Stimulated activated CD8-positive, alpha-beta memory T cell treated with anti-CD3 and anti-CD28 coated beads, Interleukin-7, amount 100 ng/mL, for 48 hours (primary cell): ENCODE measurements around the gene ANTXR1.

Experiments
- DNase-seq, 2 donors: peaks; one replicate each; pipeline ENCODE4 v3.0.0-alpha.2; 2020; ENCODE audit warnings: low read depth in 1 of 2; ENCODE audit errors: extremely low read depth in 1 of 2

ANTXR1 gene

DNA sequence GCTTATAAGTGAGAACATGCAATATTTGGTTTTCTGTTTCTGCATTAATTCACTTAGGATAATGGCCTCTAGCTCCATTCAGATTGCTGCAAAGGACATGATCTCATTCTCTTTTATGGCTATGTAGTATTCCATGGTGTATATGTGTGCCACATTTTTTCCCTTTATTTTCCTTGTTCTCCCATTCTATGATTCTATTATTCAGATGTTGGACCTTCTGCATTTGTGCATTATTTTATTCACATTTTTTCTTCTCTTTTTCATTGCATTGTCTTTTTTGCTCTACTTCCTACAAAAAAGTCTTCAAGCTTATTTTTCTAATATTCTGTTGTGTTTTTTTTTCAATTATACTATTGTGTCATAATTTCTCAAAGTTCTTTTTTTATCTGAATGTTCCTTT lies 11.1 kb upstream of the ANTXR1 start:
- DNase-seq, result no peak

- DNase-seq, result no peak
Observed at GRCh38 chr2:69003731-69004130, 9.2 kb upstream of the ANTXR1 start.

DNA sequence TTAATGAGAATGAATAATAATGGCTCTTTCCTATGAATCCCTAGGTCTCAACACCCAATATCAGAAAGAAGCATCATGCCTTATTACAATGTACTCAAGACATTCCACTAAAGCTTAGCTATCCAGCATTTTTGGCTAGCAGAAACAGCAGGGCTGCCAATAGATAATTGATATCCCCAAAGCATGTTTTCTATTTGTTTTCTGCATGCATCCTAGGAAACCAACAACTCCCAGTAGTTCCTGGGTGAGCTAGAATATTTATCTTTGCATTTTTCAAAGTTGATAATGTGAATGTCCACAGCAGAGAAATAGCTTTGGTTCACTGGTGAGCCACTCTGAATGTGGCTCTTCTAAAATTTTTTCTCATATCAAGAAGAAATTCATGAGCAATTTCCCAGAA lies 5.8 kb upstream of the ANTXR1 start:
- DNase-seq, result no peak

DNA sequence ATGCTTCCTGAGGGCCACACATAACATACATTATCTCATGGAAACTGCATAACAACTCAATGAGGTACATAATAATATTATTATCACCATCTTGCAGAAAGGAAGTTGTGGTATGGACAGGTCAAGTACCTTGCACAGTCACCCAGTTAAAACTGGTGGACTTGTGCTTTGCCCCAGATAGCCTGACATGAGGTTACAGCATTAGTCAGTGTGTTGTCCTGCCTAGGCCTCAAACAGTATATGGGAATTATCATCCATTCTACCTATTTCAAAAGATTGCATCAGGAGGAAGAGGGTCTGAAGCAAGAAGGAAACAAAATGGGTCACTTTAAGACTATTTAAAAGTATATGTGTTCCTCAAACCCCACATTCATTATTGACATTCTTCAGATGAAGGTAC lies 5.4 kb upstream of the ANTXR1 start:
- DNase-seq, result no peak

- DNase-seq, result no peak
Observed at GRCh38 chr2:69010437-69011194, 2.4 kb upstream of the ANTXR1 start.

- no peak for DNase-seq
Observed at GRCh38 chr2:69011611-69012157, 1.3 kb upstream of the ANTXR1 start.

DNA sequence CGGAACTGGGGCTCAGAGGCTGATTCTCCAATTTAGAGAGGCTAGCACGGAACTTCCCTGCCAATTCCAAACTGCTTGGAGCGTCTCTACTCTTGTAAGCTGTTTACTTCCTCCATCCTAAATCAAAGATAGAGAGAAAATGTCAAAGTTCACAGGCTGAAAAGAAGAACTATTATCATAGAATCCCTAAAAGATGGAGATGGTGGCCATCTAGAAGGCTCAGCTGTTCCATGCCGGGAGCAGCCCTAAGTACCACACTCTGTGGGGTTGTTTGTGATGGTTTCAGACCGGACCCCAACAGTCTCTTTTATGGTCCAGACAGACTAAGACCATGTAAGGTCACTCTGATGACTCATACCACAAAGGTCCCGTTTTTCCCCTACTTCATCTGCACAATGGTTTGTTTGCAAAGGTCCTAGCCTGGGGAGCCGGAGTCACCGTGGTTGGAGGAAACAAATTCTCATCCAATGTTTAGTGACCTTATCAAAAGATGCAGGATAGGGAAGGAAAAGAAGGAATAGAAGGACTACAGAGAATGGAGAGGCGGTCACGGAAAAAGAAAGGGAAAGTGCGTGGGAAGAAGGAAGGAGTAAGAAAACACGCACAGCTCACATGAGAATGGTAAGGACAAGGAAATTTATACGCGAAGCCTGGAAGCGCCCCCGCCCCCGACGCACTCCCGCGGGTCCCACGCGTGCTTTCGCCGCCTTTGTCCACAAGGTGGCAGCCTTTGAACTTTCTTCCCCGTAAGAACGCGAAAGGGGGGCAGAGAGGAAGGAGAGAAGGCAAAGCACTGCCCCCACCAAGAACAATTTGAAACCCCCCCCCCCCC lies 453 bp upstream of the ANTXR1 start:
- no peak for DNase-seq

DNA sequence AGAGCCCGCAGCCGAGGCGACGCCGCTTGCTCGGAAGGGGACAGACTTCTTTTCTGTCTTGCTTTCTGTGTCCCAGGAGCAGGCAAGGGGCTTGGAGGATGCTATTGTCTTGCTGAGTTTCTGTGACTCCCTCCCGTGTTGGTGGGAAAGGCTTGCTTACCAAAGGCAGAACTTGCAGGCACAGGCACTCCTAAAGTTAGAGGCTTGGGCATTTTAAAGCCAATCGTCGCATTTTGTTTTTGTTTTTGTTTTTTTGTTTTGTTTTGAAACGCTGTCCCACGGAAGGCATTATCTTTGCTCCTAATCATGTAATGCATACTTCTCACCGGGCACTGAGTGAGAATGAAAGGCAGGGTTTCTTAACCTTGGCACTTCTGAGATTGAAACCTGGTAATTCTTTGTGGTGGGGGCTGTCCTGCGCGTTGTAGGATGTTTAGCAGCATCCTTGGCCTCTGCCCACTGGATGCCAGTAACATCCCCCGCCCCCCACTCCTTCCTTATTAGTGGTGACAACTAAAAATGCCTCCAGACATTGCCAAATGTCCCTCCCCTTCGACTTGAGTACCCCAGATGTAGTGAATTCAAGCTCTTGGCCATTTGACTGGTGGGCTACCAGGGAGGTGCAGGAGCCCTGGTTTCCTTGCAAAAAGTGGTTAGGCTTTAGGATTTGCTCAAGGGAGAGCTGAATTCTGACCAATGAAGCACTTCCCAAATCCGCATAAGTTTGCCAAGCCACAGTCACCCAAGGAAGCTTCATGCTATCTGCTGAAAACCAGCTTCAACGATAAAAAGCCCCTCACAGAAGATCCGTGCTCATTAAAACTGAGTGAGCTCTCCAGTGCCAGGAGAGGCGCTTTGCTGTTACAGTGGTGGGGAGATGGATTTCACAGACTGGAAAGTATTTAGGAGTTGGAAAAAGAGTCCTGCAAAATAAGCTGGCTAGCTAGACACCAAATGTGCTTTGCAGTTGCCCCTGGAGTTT lies 1.2 kb downstream of the ANTXR1 start:
- no peak for DNase-seq

DNA sequence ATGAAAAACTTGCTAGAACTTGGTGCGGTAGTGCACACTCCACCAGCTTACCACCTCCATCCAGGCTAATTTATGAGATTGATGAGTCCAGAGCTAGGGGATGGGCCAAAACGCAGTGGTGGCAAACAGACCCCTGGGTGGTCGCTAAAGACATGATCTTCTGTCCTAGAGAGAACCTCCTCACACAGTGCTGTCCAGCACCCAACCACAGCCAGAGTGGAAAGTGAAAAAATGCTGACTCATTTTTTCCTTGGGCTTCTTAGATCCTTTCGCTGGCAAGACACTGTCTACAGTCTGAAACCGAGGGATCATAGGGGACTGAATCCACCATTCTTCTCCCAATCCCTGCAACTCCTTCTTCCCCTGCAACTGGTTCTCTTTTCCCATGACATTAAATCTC lies 4.1 kb downstream of the ANTXR1 start:
- DNase-seq, result no peak

DNA sequence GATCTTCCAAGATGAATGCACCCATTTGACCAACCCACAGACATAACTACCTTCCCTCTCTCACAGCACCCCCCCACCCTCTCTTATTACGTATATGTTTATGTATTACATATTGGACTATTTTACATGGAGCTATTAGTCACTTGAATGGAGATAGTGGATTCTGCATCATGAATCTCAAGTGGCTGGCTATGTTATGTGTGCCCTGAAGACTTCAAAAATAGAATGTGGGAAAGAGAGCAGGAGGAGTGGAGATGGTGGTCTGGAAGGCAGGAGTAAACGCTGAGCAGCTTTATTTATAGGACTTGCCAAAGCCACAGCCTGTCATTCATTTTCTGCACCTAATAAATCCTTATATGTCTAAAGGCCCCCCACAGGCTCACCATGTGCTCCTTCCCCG lies 4.9 kb downstream of the ANTXR1 start:
- no peak for DNase-seq

DNA sequence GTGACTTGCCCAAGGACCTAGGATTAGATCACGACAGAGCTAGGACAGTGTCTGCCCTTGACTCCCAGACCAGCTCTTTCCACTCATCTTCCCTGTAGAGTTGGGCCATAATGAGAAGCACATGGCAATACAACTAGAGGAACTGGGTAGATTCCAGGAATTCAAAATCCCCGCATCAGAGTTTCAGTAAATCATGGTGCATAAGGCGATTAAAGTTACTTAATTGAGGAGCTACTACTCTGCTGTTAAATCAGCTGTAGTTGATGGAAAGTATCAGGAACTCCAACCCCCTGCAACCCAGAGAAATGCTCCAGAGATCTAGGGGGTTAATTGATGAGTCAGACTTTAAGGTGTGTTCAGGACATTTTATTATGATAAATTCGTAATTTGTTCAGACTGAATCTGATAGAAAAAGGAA lies 5.7 kb downstream of the ANTXR1 start:
- no peak for DNase-seq

GRCh38 chr2:69020496-69021426 lies 7.8 kb downstream of the ANTXR1 start:
- DNase-seq, result no peak

DNA sequence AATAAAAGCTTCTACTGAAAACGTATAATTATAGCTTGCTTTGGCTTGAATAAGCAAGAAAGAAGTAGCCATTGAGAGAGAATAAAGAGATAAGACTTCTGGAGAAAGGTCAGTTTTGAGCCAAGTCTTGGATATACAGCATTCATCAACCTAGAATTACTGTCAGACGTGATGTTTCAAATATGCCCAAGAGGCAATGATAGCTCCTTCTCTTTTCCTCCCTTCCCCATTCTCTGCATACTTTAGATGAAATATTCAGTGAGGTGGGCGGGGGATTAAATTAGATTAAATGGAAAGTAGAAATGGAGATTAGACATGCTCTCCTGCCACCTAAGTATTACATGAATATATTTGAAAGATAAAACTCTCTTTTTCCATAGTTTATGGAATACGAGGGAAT lies 8.7 kb downstream of the ANTXR1 start:
- no peak for DNase-seq

GRCh38 chr2:69022548-69022947 lies 9.6 kb downstream of the ANTXR1 start:
- no peak for DNase-seq

DNA sequence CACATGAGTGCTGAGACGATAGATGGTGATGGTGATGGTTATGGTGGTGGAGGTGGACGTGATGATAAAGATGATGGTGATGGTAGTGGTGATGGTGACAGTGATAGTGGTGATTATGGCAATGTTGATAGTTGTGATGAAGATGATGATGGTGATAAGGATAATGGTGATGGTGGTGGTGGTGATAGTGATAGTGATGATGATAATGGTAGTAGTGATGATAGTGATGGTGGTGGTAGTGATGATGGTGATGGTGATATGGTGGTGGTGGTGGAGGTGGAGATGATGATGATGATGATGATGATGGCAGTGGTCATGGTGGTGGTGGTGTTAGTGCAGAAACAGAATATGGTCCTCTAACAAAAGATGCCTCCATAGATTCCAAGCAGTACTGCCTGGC lies 10.3 kb downstream of the ANTXR1 start:
- DNase-seq, result no peak

- DNase-seq, result no peak
Observed at GRCh38 chr2:69026026-69026425, 13.0 kb downstream of the ANTXR1 start.

GRCh38 chr2:69026691-69027459 lies 13.9 kb downstream of the ANTXR1 start:
- DNase-seq, result no peak

DNA sequence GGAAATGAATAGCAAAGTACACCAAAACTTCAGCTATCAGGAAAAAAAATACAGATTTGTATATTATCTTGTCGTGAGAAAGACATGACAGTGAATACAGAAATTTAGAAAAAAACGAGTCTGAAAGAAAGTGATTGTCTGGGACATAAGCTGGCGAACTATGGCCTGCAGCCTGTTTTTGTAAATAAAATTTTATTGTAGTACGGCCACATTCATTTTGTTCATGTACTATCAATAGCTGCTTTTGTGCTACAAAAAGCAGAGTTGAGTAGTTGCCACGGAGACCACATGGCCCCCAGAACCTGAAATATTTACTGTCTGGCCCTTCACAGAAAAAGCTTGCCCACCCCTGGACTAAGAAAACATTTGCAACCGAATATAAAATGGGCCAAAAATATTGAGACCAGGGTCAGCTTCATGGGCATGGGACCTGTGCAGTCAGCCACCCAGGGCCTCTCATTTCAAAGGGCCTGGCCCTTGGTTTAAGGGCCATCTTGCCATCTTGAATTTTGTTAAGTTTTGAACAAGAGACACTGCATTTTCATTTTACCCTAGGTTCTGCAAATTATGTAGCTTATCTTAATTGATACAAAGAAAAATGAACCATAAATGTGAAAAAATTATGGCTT lies 17.9 kb downstream of the ANTXR1 start:
- DNase-seq, result no peak

DNA sequence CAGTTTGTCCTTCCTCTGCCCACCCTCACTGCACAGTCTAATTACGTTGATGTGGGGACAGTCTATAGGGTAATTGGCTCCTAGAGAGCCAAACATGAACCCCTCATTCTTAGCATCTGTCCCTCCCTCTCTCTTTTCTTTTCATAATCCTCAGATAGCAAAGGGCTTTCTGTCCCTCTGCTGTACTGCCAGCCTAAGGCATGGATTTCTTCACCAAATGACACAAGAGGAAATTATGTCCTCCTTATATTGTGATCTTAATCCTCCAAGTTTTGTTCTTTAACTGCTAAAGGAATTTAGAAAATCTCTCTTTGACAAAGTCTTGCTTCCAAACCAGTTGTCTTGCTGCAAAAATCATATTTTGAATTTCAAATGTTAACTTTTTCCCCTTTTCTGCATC lies 18.5 kb downstream of the ANTXR1 start:
- no peak for DNase-seq
